Gastrocnemius medialis (tissue), 4 donors: Measurements from ENCODE around the gene ADCY1.

ENCODE experiments used
- POLR2A ChIP-seq, 2 donors: fragments of 450-650 bp; IDR thresholded peaks; one replicate each; pipeline ENCODE4 v1.6.1; 2017; ENCODE audit warnings: antibody characterized with exemption in 2 of 2, mild to moderate bottlenecking in 2 of 2, moderate library complexity in 2 of 2
- TF ChIP-seq, protein P1 (sequence below), 5 experiments: fragments of 450-650 bp in 3 of 5; fragments of 200-600 bp in 2 of 5; sonication (generic) in 2 of 5; IDR thresholded peaks in 4 of 5; conservative IDR thresholded peaks in 1 of 5; 1 replicate in 4 of 5; 2 replicates in 1 of 5; pipeline ENCODE4 v1.5.1; 2016 to 2019; ENCODE audit warnings: antibody characterized with exemption in 5 of 5, mild to moderate bottlenecking in 3 of 5, moderate library complexity in 3 of 5

DNA sequence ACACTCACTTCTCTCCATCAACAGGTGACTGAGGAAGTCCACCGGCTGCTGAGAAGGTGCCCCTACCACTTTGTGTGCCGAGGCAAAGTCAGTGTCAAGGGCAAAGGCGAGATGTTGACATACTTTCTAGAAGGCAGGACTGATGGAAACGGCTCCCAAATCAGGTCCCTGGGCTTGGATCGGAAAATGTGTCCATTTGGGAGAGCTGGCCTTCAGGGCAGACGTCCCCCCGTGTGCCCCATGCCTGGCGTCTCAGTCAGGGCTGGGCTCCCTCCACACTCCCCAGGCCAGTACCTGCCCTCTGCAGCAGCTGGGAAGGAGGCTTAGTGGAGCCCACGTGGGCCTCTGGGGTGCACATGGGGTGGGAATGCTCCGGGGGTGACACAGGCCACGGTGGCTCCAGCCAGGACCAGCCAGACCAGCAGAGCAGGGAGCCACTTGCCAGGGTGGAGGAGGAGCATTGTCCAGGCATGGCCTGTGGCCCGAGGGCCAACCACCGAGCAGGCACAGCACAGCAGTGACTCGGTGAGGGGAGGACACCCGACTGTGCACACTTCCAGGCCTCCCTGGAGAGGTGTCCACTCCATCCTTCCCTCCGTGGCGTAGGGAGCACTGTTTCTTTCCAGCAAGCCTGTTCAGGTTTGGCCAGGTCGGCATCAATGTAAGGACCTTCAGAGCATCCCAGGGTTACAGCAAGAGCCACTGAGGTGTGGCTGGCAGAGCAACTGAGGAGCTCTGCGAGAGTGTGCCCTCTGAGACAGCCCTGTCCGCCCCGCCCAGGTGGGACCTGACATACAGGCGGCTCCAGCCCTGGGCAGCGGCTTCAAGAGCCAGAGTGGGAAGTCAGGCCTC lies 139.7 kb downstream of the ADCY1 start:
- TF ChIP-seq, protein P1, sequence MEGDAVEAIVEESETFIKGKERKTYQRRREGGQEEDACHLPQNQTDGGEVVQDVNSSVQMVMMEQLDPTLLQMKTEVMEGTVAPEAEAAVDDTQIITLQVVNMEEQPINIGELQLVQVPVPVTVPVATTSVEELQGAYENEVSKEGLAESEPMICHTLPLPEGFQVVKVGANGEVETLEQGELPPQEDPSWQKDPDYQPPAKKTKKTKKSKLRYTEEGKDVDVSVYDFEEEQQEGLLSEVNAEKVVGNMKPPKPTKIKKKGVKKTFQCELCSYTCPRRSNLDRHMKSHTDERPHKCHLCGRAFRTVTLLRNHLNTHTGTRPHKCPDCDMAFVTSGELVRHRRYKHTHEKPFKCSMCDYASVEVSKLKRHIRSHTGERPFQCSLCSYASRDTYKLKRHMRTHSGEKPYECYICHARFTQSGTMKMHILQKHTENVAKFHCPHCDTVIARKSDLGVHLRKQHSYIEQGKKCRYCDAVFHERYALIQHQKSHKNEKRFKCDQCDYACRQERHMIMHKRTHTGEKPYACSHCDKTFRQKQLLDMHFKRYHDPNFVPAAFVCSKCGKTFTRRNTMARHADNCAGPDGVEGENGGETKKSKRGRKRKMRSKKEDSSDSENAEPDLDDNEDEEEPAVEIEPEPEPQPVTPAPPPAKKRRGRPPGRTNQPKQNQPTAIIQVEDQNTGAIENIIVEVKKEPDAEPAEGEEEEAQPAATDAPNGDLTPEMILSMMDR (IDR thresholded peaks at IDR 0.05 in 4 of 5, conservative IDR thresholded peaks at IDR 0.05 in 1 of 5), result no peak
- no peak for TF ChIP-seq POLR2A (IDR thresholded peaks at IDR 0.05)
